ENCODE data around the gene TMEM145.

TMEM145 gene

DNA sequence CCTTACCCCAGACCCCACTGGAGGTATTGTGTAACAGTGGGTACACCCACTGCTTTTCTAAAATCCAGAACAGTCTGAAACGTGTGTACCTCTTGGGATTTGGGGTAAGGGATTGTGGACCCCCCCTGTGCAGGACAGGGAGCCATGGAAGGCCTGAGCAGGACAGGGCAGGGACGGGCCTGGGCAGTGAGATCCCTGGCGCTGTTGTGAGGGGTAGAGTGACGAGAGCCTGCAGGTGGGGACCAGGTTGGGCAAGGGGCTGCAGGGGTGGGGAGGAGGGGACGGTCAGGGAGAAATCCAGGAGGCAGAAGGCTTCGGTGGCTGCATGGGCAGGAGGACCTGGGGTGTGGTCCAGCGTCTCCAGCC is 48.4 kb downstream of the TMEM145 start:
- no peak for DNase-seq (ENCODE audit: low read depth in 3 of 3)

DNA sequence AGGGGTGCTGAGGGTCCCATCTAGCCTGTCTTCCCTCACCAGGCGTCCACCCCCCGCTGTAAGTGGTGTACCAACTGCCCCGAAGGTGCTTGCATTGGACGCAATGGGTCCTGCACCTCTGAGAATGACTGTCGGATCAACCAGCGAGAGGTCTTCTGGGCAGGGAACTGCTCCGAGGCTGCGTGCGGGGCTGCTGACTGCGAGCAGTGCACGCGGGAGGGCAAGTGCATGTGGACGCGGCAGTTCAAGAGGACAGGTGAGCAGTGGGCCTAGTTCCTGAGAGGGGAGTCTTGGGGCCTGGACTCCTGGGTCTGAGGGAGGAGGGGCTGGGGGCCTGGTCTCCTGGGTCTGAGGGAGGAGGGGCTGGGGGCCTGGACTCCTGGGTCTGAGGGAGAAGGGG is 49.2 kb downstream of the TMEM145 start:
- no peak for DNase-seq (ENCODE audit: low read depth in 3 of 3)

DNA sequence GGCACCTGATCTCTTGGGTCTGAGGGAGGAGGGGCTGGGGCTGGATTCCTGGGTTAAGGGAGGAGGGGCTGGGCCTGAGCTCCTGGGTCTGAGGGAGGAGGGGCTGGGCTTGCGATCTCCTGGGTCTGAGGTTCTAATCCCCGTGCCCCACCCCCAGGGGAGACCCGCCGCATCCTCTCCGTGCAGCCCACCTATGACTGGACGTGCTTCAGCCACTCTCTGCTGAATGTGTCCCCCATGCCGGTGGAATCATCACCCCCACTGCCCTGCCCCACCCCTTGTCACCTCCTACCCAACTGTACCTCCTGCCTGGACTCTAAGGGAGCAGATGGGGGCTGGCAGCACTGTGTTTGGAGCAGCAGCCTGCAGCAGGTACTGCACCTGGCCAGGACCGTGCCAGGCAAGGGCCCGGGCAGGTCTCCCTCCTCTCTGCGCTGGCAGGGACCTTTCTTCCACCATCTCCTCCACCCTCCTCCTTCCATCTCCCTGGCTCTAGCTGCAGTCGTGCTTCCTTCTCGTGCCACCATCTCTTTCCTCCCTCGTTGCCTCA is 49.9 kb downstream of the TMEM145 start:
- no peak for DNase-seq (ENCODE audit: low read depth in 3 of 3)

DNA sequence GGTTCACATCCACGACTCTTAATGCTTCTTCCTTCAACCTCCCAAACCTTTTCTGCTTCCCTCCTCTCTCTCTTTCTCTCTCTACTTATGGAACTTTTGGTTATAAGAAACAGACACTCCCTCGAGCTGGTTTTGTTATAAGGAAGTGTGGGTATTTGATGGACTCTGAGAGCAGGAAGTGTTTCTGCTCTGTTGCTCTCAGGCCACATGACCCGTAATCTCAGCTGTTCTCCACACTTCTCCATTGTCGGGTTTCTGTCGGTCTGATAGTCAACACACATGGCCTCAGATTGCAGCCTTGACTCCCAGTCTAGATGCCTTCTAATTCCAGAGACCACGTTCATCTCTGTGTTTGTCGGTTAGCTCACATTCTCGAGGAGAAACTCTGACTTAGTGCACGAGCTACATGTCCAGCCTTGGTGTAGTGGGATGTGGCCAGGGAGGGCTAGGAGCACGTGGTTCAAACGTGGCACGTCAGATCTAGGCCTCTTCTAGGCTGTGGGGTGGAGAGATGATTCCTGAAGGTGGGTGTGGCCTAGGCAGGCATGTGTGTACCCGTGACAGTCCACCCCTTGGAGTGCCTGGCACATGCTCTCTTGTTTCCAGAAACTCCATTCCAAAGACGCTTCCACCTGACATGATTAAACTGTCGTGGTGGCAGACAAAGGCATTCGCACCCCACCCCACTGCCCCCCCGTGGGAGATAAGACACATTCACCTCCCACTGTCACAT is 50.7 kb downstream of the TMEM145 start:
- no peak for DNase-seq (ENCODE audit: low read depth in 3 of 3)

DNA sequence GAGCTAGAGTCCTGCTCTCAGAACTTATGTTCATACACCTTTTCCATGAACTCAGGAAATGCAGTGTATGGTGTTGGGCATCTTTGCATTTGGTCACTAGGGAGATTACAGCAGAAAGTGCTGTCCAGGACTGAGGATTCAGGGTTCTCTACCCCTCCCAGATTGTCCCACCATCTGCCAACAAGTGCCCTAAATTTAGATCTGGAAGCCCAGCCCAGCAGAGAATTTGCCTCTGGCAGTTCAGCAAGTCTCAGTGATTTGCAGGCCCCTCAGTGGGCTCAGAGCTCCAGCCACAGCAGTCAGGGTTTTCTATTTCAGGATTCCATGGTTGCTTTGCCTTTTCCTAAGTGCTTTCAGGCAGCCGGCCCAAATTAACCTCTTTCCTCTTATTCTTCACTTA is 53.6 kb downstream of the TMEM145 start:
- no peak for DNase-seq (ENCODE audit: low read depth in 3 of 3)

DNA sequence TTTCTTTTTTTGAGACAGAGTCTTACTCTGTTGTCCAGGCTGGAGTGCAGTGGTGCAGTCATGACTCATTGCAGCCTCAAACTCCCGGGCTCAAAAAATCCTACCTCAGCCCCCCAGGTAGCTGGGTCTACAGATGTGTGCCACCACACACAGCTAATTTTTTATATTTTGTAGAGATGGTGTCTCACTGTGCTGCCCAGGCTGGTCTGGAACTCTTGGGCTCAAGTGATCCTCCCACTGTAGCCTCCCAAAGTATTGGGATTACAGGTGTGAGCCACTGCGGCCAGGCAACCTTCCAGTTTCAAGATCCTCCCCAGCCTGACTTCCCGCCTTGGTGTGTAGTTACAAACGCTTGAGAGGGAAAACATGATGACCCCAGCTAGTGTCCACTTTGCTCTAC is 54.8 kb downstream of the TMEM145 start:
- DNase-seq (ENCODE audit: low read depth in 3 of 3): no peak

DNA sequence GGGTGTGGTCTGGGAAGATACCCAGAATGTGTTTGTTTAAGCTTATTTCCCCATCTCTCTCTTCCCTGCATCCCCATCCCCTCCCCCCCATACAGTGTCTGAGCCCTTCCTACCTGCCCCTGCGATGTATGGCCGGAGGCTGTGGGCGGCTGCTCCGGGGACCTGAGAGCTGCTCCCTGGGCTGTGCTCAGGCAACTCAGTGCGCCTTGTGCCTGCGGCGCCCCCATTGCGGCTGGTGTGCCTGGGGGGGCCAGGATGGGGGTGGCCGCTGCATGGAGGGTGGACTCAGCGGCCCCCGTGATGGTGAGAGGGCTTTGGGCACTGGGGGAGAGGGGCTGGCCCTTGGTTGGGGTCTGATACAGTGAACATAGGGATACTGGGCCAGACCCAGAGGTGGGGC is 55.3 kb downstream of the TMEM145 start:
- DNase-seq (ENCODE audit: low read depth in 3 of 3): no peak

DNA sequence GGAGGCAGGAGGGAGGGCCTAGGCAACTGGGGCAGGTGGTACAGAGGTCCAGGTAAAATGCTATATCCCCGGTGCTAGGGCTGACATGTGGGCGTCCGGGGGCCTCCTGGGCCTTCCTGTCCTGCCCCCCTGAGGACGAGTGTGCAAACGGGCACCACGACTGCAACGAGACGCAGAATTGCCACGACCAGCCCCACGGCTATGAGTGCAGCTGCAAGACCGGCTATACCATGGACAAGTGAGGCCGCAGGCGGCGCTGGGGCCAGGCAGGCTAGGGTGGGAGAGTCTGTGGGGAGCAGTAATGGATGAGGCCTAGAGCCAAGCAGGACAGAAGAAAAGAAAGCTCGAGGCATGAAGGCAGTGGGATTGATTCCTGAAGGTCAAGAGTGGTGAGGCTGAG is 55.7 kb downstream of the TMEM145 start:
- no peak for DNase-seq (ENCODE audit: low read depth in 3 of 3)

DNA sequence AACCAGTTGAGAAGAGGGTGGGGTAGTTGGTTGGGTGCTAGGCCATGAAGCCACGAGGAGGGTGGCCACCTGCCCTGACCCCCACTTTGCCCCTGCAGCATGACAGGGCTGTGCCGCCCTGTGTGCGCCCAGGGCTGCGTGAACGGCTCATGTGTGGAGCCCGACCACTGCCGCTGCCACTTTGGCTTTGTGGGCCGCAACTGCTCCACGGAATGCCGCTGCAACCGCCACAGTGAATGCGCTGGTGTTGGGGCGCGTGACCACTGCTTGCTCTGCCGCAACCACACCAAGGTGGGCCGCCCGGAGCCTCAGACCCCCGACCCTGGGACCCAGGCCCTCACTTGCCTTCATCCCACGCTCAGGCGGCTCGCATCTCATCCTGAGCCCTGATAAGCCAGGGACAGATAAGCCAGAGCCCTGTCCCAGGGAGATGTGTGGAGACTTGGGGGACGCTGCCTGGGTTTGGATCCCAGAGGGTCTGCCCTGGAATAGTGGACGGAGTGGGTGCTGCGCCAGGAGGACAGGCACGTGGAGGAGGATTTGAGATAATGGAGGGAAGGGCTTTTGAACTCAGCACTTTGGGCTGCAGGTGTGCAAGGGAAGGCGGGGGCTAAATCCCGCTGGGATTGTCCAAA is 56.4 kb downstream of the TMEM145 start:
- no peak for DNase-seq (ENCODE audit: low read depth in 3 of 3)

DNA sequence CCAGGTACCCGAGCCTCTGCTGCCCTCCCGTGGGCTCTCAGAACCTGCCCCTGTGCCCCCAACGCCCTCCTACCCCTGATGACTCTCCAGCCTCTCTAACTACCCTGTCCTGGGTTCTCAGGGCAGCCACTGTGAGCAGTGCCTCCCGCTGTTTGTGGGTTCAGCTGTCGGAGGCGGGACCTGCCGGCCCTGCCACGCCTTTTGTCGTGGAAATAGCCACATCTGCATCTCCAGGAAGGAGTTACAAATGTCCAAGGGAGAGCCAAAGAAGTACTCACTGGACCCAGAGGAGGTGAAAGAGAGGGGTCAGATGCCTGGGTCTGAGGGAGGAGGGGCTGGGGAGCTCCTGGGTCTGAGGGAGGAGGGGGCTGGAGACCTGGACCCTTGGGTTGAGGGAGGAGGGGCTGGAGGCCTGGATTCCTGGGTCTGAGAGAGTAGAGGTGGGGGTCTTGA is 57.0 kb downstream of the TMEM145 start:
- DNase-seq (ENCODE audit: low read depth in 3 of 3): no peak

DNA sequence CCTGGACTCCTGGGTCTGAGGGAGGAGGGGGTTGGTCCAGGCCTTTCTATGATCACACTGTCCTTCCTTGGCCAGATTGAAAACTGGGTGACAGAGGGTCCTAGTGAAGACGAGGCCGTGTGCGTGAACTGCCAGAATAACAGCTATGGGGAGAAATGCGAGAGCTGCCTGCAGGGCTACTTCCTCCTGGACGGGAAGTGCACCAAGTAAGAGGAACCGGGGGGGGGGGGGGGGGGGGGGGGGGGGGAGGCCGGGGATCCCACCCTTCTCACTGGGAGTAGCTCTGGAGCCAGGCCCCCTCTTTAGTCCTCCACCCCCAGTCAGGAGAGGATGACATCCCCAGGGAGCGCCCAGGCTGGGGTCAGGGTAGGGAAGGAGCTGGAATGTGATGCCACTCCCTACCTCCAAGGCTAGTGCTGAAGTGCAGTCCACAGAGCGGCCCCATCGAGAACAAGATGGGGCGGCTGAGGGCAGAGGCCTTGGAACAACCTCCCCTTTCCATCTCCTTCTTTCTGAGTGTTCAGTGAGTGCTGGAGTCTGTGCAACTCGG is 57.6 kb downstream of the TMEM145 start:
- DNase-seq (ENCODE audit: low read depth in 3 of 3): no peak
